Measurements from ENCODE around the gene PCMTD2.

The PCMTD2 gene

DNA sequence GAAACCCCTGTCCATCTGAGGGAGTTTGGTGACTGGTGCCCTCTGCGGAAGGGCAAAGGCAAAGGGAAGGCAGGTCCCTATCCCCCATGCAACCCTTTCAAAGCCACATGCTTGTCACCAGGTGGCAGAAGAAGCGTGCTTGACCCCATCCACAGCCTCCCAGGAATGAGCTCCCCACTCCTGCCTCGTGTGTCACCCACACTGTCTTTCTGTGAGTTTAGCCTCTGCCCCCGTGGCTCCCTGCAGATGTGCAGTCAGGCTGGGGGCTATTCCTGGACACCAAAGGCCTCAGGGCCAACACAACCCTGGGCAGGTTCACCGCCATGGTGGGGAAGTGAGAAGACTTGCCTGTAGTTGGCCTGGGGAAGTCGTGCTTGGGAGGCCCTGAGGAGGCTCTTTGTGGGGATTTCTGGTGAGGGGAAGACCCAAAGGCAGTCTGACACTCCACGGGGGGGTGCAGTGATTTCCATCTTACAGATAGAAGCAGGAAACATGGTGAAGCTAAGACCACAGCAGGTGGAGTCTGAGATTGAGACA lies 16.6 kb upstream of the PCMTD2 start:
- no peak for DNase-seq (ENCODE audit: low read depth)

DNA sequence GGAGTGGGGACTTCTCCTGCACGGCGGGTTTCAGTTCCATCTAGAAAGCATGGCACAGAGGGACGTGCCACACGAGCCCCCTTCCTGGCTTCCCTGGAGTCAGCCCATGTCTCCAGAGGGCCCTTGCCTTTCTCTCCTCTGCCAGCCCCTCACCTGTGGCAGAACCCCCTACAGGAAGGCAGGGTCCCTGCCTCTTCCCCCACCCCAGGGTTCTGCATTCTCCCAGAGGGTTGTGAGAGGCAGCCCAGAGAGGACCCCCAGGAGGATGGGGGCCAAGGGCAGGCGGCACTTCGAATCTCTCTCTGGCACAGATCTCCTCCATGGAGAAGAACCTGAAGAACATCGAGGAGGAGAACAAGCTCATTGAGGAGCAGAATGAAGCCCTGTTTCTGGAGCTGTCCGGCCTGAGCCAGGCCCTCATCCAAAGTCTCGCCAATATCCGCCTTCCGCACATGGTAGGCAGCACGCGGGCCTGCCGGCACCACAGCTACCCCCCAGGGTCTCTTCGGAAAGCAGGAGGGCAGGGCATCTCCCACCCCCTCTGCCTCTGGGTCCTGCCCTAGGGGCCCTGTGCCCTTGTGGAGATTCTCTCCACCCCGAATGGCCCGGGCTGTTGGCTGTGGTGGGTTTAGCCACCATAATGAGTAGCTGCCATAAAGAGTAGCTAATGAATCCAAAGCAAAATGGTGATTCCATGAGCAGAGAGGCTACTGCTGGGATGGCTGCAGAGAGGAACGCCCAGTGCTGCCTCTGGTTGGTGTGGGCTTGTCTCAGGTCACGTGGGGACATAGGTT lies 15.9 kb upstream of the PCMTD2 start:
- no peak for DNase-seq (ENCODE audit: low read depth)

DNA sequence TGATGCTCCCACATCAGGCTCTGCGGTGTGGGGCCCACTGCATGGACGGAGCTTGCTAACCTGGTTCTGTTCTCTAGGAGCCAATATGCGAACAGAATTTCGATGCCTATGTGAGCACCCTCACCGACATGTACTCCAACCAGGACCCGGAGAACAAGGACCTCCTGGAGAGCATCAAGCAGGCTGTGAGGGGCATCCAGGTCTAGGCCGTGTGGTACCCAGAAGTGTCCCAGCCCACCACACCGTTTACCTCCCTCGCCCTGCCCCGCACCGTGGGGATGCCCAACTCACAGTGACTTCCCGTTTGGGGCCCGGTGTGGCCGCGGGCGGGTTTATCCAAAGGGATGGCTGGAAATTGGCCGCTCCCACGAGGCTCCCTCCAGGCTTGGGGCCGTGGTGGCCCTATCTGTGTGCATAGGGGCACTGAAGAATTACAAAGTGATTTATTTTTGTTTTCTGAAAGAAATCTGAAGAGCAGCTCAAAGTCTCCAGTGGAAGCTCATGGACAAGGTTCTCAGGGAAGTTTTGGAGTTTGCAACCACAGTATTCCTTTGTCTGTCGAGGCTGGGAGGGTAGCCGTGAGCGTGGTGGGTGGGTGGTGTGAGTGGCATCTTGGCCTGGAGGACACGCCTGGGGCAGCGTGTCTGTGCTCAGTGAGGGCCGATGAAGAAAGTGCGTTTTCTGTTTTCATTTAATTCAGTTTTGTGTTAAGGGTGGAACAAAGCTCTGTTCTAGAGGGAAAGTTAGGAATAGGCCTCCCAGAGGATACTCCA lies 15.1 kb upstream of the PCMTD2 start:
- no peak for DNase-seq (ENCODE audit: low read depth)

DNA sequence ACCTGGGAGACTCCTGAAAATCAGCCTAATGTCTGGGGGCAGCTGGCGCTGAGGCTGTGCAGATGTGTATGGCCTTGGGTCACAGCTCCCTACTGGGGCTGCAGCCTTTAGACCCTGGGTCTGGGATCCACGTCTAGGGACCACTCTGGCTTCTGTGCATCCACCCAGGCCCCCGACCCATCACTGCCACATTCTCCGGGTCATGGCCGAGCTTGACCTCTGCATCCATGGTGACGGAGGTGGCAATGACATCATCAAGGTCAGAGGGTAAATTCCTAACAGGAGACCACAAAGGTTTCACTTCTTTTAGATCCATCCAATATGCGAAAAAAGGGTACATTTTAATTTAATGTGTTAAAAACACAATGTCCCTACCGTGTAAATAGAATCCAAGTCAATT lies 14.5 kb upstream of the PCMTD2 start:
- no peak for DNase-seq (ENCODE audit: low read depth)

DNA sequence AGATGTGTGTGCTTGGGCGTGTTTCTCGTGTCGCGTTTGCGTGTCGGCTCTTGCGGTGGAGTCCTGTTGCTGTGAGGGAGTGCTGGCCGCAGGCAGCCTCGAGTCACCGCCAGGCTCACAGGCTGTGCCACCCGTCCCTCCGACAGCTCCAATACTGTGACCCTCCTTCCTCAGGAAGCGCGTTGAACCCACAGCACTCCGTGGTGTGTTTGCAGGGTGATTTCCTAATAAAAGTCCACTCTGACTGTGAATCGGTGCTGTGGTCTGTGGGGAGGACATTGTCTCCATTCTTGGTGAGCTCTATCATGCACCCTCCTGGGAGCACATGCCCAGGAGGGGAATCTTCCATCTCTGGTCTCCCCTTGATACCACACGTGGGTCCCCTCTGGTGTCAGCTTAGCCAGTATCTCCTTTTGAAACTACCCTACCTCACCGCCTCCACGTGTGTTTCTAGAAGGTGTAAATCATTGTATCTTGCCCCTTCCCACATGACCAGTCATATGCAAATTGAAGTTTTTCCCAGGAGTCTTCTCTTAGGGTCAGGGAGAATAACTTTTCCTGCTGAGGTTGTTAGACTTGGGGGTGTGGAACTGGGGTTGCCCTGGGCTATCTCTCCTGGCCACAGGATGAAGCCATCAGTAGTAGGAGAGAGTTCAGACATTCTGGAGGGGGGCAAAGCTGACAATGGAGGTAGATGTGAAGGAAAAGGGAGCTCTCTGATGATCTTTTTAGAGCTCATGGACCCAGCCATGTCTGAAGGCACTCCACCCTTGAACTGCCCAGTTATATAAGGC lies 13.3 kb upstream of the PCMTD2 start:
- no peak for DNase-seq (ENCODE audit: low read depth)

DNA sequence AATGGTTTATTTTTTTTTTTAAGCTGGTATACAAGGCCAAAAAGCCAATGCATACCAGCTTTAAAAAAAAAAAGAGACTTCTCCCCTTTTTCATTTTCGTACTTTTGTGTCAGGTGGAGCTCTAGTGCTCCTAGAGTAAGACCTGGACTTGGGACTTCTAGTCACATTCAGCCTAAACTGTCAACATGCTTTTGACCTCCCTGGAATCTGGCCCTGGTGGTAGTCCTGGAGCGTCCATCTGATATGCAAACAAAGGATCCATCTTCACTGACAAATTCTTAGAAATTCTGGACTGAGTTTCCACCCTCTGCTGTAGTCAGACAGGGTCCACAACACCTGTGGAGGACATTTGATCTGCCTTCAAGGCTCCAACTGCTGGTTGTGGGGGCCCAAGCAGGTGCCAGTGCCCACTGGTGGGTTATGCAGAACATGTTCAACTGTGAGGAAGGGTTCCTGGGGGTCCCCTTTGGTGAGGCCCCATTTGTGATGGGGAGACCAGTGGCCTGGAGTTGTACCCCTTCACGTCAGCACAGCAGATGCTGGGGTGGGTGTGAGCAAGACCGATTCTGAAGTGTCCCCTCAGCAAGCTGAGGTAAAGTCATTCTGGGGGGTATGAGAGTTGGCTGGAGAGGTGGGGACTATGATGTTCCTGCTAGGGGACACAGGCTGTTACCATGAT lies 12.6 kb upstream of the PCMTD2 start:
- no peak for DNase-seq (ENCODE audit: low read depth)

DNA sequence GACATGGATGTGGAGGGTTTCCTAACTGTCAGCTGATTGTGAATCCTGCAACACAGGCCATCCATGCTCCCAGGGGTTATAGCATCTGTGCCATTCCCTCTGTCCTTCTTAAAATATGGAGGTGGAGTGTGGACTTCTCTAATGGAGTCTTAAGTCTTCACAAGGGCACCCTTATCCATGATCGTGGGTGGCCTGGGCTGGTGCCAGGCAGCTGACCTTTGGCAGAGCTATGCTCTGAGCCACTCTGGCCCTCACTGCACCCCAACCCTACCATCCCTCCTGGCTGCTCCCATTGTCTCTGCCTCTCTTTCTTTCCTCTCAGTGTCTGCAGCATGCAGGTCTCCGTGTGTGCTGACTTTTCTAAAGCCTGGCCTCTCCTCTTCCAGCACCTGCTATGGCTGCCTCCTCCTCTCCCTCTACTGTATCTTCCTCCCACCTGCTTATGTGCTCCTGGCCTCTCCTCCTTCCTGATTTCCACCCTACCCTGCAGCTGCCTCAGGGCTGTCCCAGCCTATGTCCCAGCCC lies 11.2 kb upstream of the PCMTD2 start:
- no peak for DNase-seq (ENCODE audit: low read depth)

DNA sequence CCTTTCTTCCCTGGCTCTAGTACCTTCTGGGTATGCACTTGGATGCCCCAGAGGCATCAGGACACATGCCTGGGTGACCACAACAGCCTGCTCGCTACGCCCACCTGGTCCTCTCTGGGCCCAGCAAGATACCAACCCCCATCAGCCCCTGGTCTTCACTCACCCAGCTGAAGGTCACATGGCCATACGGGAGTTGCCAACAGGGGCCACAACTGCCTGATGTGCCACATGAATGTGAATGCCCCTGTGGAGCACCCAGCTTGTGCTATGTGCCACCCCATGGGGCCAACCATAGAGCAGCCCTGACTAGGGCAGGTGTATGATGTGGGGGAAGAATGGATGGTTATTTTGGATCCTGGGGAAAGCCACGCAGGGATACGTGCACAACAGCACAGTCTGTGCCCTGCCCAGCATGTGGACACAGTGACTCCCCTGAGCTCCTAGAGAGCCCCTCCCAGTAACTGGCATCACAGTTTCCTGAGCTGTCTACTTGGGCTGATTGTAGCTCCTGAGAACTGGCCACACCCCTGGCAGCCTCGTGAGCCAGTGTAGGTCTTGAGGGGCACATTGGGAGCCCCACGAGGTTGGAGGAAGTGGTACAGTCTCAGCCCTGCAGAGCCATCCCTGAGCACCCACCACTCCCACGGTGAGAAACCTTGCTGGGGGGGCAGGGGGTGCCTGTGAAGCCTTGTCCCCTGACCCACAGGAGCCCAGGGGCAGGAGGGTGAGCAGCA lies 10.5 kb upstream of the PCMTD2 start:
- DNase-seq (ENCODE audit: low read depth): no peak

DNA sequence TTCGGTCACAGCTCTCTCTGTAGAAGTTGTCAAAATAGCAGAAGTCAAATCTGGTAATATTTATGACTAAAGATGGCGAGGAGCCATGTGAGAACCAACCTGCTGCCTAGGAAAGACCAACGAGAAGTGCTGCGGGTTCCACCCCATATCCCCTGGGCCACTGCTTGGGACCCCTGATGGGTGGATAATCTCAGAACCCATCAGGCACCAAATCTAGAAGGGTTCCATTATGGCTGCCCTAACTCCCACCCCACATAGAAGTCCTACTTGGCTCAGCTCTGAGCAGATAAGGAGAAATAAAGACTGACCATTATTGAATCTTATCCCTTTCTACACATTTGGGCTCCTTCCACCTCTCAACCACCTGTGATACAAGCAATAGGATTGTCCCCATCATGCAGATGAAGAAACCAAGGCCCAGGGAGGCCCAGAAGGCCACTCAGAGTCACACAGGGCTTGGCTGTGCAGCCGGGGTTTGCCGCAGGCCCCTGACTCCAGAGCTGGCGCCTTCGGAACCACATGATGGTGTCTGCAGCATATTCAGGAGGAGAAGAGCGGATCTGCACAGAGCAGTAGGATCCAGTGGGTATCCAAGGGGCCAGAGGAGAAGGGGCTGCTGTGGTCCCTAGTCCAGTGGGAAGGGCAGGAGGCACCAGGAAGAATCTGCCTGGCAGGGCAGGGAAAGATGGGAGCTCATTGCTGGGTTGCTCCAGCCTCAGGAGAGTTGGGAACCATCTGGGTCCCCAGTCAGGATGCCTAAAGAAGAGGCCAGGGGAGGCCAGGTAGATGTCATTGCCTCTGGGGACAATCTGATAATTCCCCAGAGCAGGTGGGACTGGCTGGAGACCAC lies 9.6 kb upstream of the PCMTD2 start:
- DNase-seq (ENCODE audit: low read depth): no peak

DNA sequence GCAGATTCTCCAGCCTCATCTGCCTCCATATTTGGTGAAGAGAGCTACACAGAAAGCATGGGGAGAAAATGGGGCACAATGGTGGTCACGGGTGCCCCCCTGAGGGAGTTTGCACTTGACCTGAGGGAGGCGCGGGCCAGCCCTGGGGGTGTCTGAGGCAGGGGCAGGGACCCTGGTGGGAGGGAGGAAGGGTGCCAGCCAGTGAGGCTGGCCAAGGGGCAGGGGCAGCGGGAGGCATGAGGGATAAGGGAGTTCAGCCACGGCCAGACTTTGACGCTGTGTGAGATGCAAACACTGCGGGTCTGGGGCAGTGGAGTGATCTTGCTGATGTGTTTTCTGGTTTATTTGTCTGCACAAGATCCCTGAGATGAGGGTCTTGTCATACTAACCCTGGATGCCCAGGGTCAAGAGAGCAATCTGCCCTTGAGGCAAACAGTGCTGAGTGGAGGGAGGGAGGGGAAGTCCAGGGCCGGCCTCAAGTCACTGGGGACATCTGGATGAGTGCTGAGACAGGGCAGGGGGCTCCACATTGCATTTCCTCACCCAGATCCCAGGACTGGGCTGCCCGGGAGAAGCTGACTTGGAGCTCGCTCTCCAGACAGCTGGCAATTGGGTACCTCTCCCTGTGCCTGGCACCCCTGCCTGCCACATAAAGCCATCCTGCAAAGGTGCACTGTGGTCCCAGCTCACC lies 8.8 kb upstream of the PCMTD2 start:
- no peak for DNase-seq (ENCODE audit: low read depth)

DNA sequence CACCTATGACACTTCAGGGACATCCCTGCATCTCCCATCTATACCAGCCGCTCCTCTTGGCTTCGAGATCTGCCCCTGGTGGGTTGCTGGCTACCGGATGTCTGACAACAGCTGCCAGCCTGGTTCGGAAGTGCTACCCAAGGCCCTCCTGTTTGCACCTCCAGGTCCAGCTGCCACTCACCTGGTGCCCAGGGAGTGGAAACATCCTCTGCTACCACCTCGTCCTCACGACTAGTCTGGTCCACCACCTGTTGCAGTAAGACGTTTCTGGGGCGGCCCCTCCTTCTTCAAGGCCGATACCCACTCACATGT lies 8.3 kb upstream of the PCMTD2 start:
- DNase-seq (ENCODE audit: low read depth): no peak

DNA sequence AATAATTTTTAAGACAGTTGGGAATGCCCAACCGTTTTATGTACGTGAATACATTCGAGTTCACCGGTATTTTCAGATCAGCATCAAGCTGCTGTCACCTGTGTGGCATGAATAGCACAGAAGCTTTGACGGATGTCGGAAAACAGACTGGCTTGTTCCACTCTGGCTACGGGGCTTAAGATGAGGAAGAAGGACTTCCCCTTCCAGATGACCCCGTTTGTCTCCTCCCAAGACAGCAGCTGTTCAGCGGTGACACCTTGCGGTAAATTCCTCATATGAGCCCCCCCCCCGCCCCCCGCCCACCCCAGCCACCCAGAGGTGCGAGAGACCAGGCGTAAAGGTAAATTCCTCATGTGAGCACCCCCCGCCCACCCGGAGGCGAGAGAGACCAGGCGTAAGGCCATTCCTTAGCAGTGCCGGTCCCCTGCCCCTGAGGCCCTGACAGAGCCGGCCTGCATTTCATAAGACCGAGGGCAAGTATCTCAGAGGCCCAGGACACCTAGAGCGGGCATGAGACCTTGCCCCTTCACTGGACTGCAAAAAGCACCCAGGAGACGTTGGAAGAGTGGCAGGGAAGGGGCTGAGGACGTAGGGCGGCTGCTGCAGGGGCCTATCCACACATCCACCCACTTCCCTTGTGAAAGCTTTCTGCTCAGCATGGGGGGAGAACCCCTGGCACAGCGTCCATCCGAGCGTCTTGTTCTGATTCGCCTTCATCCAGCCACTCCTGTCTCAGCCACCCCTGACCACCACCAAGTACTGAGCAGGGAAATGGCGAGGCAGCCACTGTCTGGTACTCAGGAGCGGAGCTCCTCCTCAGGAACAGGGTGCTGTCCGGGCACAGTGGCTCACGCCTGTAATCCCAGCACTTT lies 7.3 kb upstream of the PCMTD2 start:
- DNase-seq (ENCODE audit: low read depth): no peak

DNA sequence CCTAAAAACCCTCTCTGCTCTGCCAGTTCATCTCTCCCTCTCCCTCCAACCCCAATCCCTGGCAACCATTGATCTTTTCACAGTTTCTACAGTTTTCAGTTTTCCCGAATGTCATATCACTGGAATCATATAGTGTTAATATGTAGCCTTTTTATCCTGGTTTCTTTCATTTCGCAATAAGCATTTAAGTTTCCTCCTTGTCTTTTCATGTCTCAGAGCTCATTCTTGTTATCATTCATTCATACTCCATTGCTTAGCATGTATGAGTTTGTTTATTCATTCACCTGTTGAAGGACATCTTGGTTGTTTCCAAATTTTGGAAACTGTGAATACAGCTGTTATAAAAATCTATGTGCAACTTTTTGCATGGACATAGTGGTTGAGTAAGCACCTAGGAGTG lies 5.5 kb upstream of the PCMTD2 start:
- no peak for DNase-seq (ENCODE audit: low read depth)

DNA sequence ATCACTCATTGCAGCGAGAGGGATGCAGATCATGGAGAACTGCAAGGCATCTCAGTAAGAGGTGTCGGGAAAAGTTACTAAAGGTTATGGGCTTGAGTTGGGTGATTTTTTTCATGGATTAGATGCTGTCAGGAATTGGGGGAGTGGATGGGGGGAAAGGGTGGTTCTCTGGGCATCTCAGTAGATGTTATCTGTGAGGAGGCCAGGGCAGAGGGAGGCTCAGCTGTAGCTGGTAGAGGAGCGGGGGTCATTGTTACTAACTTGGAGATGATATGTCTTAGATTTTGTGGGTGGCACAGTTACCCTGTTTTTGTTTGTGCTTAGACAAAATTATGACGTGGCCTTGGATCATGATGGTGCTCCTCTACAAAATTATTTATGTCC lies 2.6 kb upstream of the PCMTD2 start:
- DNase-seq (ENCODE audit: low read depth): no peak

DNA sequence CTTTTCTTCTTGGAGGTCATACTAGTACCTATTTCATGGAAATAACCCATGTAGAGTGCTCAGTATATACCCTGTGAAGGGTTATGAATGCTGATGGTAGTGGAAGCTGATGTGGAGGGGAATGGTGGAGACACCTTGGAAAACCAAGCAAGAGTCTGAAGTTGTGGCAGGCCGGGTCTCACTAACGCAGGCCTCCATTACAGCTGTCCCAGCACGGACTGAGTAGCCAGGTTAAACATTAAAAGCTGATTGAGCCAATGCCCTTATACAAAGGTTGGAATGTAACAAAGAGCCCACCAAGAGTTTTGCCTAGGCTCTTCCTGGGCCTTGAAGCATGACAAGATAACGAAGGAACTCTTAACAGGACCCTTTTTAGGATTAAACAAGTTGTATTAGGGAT lies 2.1 kb upstream of the PCMTD2 start:
- DNase-seq (ENCODE audit: low read depth): no peak

DNA sequence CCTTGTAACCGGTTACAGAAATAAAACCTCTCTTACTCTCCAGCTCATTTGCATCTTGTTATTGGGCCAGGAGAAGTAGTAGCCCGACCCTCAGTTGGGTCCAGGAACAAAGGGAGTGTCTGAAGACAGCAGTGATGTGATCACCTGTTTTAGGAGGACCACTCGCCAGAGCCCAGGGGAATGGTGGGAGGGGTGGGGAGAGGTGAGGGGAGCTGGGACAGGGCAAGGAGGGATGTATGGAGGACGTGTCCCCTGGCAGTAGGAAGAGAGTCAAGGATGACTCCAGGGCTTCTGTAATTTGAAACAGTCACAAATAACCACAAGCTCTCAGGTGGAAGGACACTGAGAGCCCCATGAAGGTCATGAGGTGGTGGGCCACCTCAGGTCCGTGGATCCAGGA lies 1.4 kb upstream of the PCMTD2 start:
- no peak for DNase-seq (ENCODE audit: low read depth)

DNA sequence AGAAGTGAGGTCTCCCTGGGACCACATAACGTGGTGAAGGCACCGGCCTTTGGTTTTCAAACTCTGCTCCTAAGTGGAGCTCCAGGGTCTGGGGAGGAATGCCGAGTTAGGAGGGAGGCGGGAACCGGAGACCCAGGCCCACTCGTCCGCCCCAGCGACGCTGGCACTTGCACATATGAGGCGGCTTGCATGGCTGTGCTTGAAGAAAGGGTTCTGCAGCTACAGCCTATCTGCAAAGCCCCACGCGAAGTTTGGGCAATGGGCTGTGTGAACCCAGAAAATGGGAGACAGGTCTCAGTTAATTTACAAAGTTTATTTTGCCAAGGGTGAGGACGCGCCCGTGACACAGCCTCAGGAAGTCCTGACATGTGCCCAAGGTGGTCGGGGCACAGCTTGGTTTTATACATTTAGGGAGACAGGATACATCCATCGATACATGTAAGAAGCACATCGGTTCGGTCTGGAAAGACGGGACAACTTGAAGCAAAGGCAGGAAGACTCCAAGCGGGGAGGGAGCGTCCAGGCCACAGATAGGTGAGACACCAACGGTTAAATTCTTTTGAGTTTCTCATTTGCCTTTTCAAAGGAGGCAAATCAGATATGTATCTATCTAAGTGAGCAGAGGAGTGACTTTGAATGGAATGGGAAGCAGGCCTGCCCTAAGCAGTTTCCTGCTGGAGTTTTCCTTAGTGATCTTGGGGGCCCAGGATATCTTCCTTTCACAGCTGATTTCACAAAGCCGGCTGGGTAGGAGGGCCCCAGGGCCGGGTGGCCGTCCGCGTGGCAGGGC lies 782 bp upstream of the PCMTD2 start:
- DNase-seq (ENCODE audit: low read depth): no peak
